ENCODE measurements around the gene ADGRG1. TPM values are rescaled to one million over a fixed set of nuclear protein-coding genes. Genes with fewer than 3 reads are reported as not detected.

The ADGRG1 gene
- total RNA-seq, 1 experiment from 2014 or later, result 2.0 TPM

- no peak for TF ChIP-seq ZNF263 (CRISPR knock-in tag; IDR thresholded peaks at IDR 0.05; ENCODE audit: low read depth)
- no peak for TF ChIP-seq MXD4 (CRISPR knock-in tag; IDR thresholded peaks at IDR 0.05; ENCODE audit: borderline replicate concordance)
- TF ChIP-seq, protein P1, sequence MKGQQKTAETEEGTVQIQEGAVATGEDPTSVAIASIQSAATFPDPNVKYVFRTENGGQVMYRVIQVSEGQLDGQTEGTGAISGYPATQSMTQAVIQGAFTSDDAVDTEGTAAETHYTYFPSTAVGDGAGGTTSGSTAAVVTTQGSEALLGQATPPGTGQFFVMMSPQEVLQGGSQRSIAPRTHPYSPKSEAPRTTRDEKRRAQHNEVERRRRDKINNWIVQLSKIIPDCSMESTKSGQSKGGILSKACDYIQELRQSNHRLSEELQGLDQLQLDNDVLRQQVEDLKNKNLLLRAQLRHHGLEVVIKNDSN (CRISPR knock-in tag; IDR thresholded peaks at IDR 0.05), result no peak
- TF ChIP-seq, protein P2, sequence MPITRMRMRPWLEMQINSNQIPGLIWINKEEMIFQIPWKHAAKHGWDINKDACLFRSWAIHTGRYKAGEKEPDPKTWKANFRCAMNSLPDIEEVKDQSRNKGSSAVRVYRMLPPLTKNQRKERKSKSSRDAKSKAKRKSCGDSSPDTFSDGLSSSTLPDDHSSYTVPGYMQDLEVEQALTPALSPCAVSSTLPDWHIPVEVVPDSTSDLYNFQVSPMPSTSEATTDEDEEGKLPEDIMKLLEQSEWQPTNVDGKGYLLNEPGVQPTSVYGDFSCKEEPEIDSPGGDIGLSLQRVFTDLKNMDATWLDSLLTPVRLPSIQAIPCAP (CRISPR knock-in tag; IDR thresholded peaks at IDR 0.05), result no peak
- TF ChIP-seq ETV6 (CRISPR knock-in tag; IDR thresholded peaks at IDR 0.05), result no peak
- no peak for TF ChIP-seq FOXJ3 (CRISPR knock-in tag; IDR thresholded peaks at IDR 0.05; ENCODE audit: borderline replicate concordance)
- TF ChIP-seq TEAD1 (CRISPR knock-in tag; IDR thresholded peaks at IDR 0.05), result no peak
- TF ChIP-seq USF2 (CRISPR knock-in tag; IDR thresholded peaks at IDR 0.05), result no peak; the same call in 1 of the 2 replicates
- no peak for TF ChIP-seq ZNF232 (CRISPR knock-in tag; IDR thresholded peaks at IDR 0.05)
Observed at GRCh38 chr16:57639172-57639887, 10.9 kb downstream of the ADGRG1 start (continued).

DNA sequence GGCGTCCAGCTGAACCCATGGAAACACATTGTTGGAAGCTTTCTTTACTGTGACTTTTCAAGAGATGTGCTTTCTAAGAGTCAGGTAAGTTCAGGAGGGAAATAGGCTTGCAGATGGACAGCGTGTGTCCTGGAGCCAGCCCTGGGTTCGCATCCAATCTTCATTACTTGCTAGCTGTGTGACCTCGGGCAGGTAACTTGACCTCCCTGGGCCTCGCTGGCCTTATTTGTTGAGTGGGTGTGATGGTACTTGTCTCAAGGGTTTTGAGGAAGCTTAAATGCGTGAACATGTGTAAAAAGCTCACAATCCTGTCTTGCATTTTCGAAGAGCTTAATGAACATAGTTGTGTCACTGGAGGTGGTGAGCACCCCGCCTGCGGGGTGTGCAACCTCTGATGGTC lies 11.8 kb downstream of the ADGRG1 start:
- DNase-seq (ENCODE audit: low spot score) (no peak), ATAC-seq (no peak)
- POLR2A ChIA-PET, result no interaction called here
- peak overlapping the region; percentile 19; the same call in 1 of the 2 replicates for H3K27ac Mint-ChIP-seq
- H3K27me3 Mint-ChIP-seq (ENCODE audit: low read depth), result peaks cover 7% of the 10 kb centered on the region; the same call in 1 of the 2 replicates
- no peaks in the 10 kb centered on the region for H3K36me3 Mint-ChIP-seq
- no peak overlapping the region for H3K4me3 Mint-ChIP-seq
- CTCF ChIA-PET, result interaction anchor here (1.1 to 4.3 kb wide), 7 partner anchors 9 to 120 kb away, joined by 3 to 27 read pairs (median 7); partner anchors contain the start of genes ADGRG1 and KATNB1
- no peaks in the 10 kb centered on the region for H3K9me3 Mint-ChIP-seq
- H3K4me1 Mint-ChIP-seq, result no peaks in the 10 kb centered on the region
- TF ChIP-seq ZNF121 (CRISPR knock-in tag; IDR thresholded peaks at IDR 0.05), result no peak
- TF ChIP-seq, protein P3, sequence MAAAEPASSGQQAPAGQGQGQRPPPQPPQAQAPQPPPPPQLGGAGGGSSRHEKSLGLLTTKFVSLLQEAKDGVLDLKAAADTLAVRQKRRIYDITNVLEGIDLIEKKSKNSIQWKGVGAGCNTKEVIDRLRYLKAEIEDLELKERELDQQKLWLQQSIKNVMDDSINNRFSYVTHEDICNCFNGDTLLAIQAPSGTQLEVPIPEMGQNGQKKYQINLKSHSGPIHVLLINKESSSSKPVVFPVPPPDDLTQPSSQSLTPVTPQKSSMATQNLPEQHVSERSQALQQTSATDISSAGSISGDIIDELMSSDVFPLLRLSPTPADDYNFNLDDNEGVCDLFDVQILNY (CRISPR knock-in tag; IDR thresholded peaks at IDR 0.05), result no peak
- no peak for TF ChIP-seq PRRX2 (CRISPR knock-in tag; IDR thresholded peaks at IDR 0.05)
- no peak for TF ChIP-seq ZNF396 (CRISPR knock-in tag; IDR thresholded peaks at IDR 0.05; ENCODE audit: borderline replicate concordance)
- no peak for TF ChIP-seq AFF4 (CRISPR knock-in tag; IDR thresholded peaks at IDR 0.05; ENCODE audit: borderline replicate concordance)
- TF ChIP-seq HMGXB4 (CRISPR knock-in tag; IDR thresholded peaks at IDR 0.05), result no peak
- TF ChIP-seq, protein P4, sequence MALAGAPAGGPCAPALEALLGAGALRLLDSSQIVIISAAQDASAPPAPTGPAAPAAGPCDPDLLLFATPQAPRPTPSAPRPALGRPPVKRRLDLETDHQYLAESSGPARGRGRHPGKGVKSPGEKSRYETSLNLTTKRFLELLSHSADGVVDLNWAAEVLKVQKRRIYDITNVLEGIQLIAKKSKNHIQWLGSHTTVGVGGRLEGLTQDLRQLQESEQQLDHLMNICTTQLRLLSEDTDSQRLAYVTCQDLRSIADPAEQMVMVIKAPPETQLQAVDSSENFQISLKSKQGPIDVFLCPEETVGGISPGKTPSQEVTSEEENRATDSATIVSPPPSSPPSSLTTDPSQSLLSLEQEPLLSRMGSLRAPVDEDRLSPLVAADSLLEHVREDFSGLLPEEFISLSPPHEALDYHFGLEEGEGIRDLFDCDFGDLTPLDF (CRISPR knock-in tag; IDR thresholded peaks at IDR 0.05), result no peak
- no peak for TF ChIP-seq SP1 (CRISPR knock-in tag; conservative IDR thresholded peaks at IDR 0.05)
- TF ChIP-seq SMAD3 (CRISPR knock-in tag; IDR thresholded peaks at IDR 0.05; ENCODE audit: borderline replicate concordance), result no peak
- TF ChIP-seq GRHL2 (CRISPR knock-in tag; IDR thresholded peaks at IDR 0.05; ENCODE audit: insufficient replicate concordance, severe bottlenecking), result no peak
- no peak for TF ChIP-seq KAT7 (CRISPR knock-in tag; IDR thresholded peaks at IDR 0.05; ENCODE audit: borderline replicate concordance)
- no peak for TF ChIP-seq NFE2L1 (CRISPR knock-in tag; IDR thresholded peaks at IDR 0.05)
- TF ChIP-seq ATF3 (CRISPR knock-in tag; conservative IDR thresholded peaks at IDR 0.05), result no peak
- TF ChIP-seq, protein P5, sequence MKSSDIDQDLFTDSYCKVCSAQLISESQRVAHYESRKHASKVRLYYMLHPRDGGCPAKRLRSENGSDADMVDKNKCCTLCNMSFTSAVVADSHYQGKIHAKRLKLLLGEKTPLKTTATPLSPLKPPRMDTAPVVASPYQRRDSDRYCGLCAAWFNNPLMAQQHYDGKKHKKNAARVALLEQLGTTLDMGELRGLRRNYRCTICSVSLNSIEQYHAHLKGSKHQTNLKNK (CRISPR knock-in tag; IDR thresholded peaks at IDR 0.05), result no peak
